Mesenchymal stem cell (in vitro differentiated cells and primary cell): ENCODE results near the gene PPDPF.

ENCODE experiments used
- DNase-seq: peaks from one replicate; pipeline ENCODE4 v3.0.0-alpha.2; 2013
- H2AFZ ChIP-seq: one replicate; pipeline ENCODE4 v1.6.1; 2013; ENCODE audit warnings: low read depth, mild to moderate bottlenecking, control low read depth, inconsistent platforms, low read length, moderate library complexity
- H2AK5ac ChIP-seq: 2 replicates; pipeline ENCODE4 v1.6.1; 2013; ENCODE audit warnings: low read length, moderate library complexity, mild to moderate bottlenecking, inconsistent platforms; ENCODE audit not compliant: severe bottlenecking
- H2BK120ac ChIP-seq: one replicate; pipeline ENCODE4 v1.6.1; 2013; ENCODE audit warnings: low read depth, mild to moderate bottlenecking, inconsistent platforms, low read length, moderate library complexity
- H2BK12ac ChIP-seq, 2 experiments: one replicate each; pipeline ENCODE4 v1.6.1; 2013; ENCODE audit warnings: inconsistent platforms in 2 of 2, low read length in 2 of 2, mild to moderate bottlenecking in 2 of 2, moderate library complexity in 2 of 2, control low read depth in 1 of 2
- H2BK15ac ChIP-seq: one replicate; pipeline ENCODE4 v1.6.1; 2013; ENCODE audit warnings: mild to moderate bottlenecking, low read depth, inconsistent platforms; ENCODE audit not compliant: poor library complexity, severe bottlenecking
- H2BK5ac ChIP-seq: 2 replicates; pipeline ENCODE4 v1.6.1; 2013; ENCODE audit warnings: low read depth, mild to moderate bottlenecking, low read length, control low read depth, inconsistent platforms; ENCODE audit not compliant: poor library complexity, severe bottlenecking
- H3K14ac ChIP-seq, 2 experiments: one replicate each; pipeline ENCODE4 v1.6.1; 2013; ENCODE audit warnings: inconsistent platforms in 2 of 2, low read length in 2 of 2, control low read depth in 1 of 2, mild to moderate bottlenecking in 1 of 2, moderate library complexity in 1 of 2
- H3K18ac ChIP-seq, 2 experiments: one replicate each; pipeline ENCODE4 v1.6.1; 2013; ENCODE audit warnings: inconsistent platforms in 2 of 2, low read length in 2 of 2, control low read depth in 1 of 2, low read depth in 1 of 2, mild to moderate bottlenecking in 1 of 2
- H3K23ac ChIP-seq, 2 experiments: one replicate each; pipeline ENCODE4 v1.6.1; 2013; ENCODE audit warnings: inconsistent platforms in 2 of 2, low read length in 2 of 2, mild to moderate bottlenecking in 2 of 2, moderate library complexity in 2 of 2, control low read depth in 1 of 2
- H3K27ac ChIP-seq: 2 replicates; pipeline ENCODE4 v1.5.1; 2013; ENCODE audit warnings: mild to moderate bottlenecking, moderate library complexity, low read length, control low read depth, inconsistent platforms; ENCODE audit not compliant: poor library complexity, severe bottlenecking
- H3K27me3 ChIP-seq, 2 experiments: 2 replicates each; pipeline versions ENCODE4 v1.6.1 to v1.7.0; 2013; ENCODE audit warnings: low read length in 2 of 2, mild to moderate bottlenecking in 2 of 2, moderate library complexity in 2 of 2, control low read depth in 1 of 2, inconsistent platforms in 1 of 2; ENCODE audit not compliant: control insufficient read depth in 1 of 2, insufficient read depth in 1 of 2
- H3K36me3 ChIP-seq, 2 experiments: 2 replicates each; pipeline versions ENCODE4 v1.6.1 to v1.7.0; 2013; ENCODE audit warnings: low read length in 2 of 2, control low read depth in 1 of 2, inconsistent platforms in 1 of 2, low read depth in 1 of 2, mild to moderate bottlenecking in 1 of 2; ENCODE audit not compliant: insufficient read depth in 2 of 2, control insufficient read depth in 1 of 2
- H3K4ac ChIP-seq, 2 experiments: one replicate each; pipeline ENCODE4 v1.6.1; 2013; ENCODE audit warnings: inconsistent platforms in 2 of 2, low read length in 2 of 2, mild to moderate bottlenecking in 2 of 2, moderate library complexity in 2 of 2, control low read depth in 1 of 2, low read depth in 1 of 2
- H3K4me1 ChIP-seq: 2 replicates; pipeline ENCODE4 v1.6.1; 2013; ENCODE audit warnings: low read depth, low read length, control low read depth; ENCODE audit not compliant: control insufficient read depth, insufficient read depth
- H3K4me2 ChIP-seq: 2 replicates; pipeline ENCODE4 v1.6.1; 2013; ENCODE audit warnings: low read length, mild to moderate bottlenecking, inconsistent platforms; ENCODE audit not compliant: poor library complexity, severe bottlenecking
- H3K4me3 ChIP-seq, 2 experiments: 2 replicates each; pipeline versions ENCODE4 v1.5.1 to v1.7.0; 2013; ENCODE audit warnings: low read length in 2 of 2, mild to moderate bottlenecking in 2 of 2, control low read depth in 1 of 2, low read depth in 1 of 2; ENCODE audit not compliant: insufficient read depth in 1 of 2
- H3K79me1 ChIP-seq: replicated peaks from 2 replicates; pipeline ENCODE4 v1.6.1; 2013; ENCODE audit warnings: mild to moderate bottlenecking, control low read depth, low read length, inconsistent platforms; ENCODE audit not compliant: poor library complexity, severe bottlenecking
- H3K9ac ChIP-seq: 2 replicates; pipeline ENCODE4 v1.7.0; 2013; ENCODE audit warnings: mild to moderate bottlenecking, low read length, moderate library complexity
- H3K9me3 ChIP-seq: 2 replicates; pipeline ENCODE4 v1.7.0; 2013; ENCODE audit warnings: mild to moderate bottlenecking, low read length; ENCODE audit not compliant: control insufficient read depth
- H4K8ac ChIP-seq: one replicate; pipeline ENCODE4 v1.6.1; 2013; ENCODE audit warnings: inconsistent platforms, mild to moderate bottlenecking, low read length, moderate library complexity
- H4K91ac ChIP-seq: one replicate; pipeline ENCODE4 v1.6.1; 2013; ENCODE audit warnings: mild to moderate bottlenecking, low read length, inconsistent platforms
- WGBS: methylation state at CpG from one replicate; pipeline ENCODE4 v1.1.7; 2013; ENCODE audit warnings: mixed read lengths; 5-methylcytosine and 5-hydroxymethylcytosine counted together

PPDPF gene

GRCh38 chr20:63518351-63518861, 2.2 kb upstream of the PPDPF start:
- Histone ChIP-seq H2BK12ac (no peak overlapping the region), H3K4me1 (peaks cover 30% of the 10 kb centered on the region), H3K4me2 (no peak overlapping the region), H3K4ac (no peak overlapping the region), H3K18ac (no peak overlapping the region), H3K9me3 (no peaks in the 10 kb centered on the region), H3K27ac (no peak overlapping the region), H4K91ac (no peak overlapping the region), H3K36me3 (peaks cover 14 to 23% of the 10 kb centered on the region in 2 experiments), H3K79me1 (peaks cover 20% of the 10 kb centered on the region), H3K4me3 (no peak overlapping the region), H4K8ac (no peak overlapping the region), H3K9ac (no peak overlapping the region), H3K23ac (no peak overlapping the region), H2BK15ac (no peak overlapping the region), H3K27me3 (peaks cover 2 to 35% of the 10 kb centered on the region in 2 experiments), H2BK120ac (no peak overlapping the region), H3K14ac (no peak overlapping the region), H2AFZ (no peak overlapping the region), H2AK5ac (no peak overlapping the region), H2BK5ac (no peak overlapping the region)
- 77% methylated on average over 19 of the region's 20 CpGs for WGBS
- DNase-seq = no peak

- peaks cover 30% of the 10 kb centered on the region for H3K4me1 ChIP-seq
- peak overlapping the region in 1 of 2 experiments; percentile 82 for H3K14ac ChIP-seq
- H3K36me3 ChIP-seq = peaks cover 19 to 29% of the 10 kb centered on the region in 2 experiments
- H2AK5ac ChIP-seq = no peak overlapping the region
- peak overlapping the region; percentile 79 for H3K4me2 ChIP-seq
- H4K91ac ChIP-seq = no peak overlapping the region
- H2BK15ac ChIP-seq = no peak overlapping the region
- H4K8ac ChIP-seq = no peak overlapping the region
- peak overlapping the region; percentile 61 for H2AFZ ChIP-seq
- peak overlapping the region in 1 of 2 experiments; percentile 74 for H3K18ac ChIP-seq
- 80% methylated on average over 27 of the region's 32 CpGs for WGBS
- no peak for DNase-seq
- H3K23ac ChIP-seq = no peak overlapping the region
- peak overlapping the region; percentile 91 for H3K9ac ChIP-seq
- H3K4me3 ChIP-seq = peak overlapping the region; percentile 90 to 94
- peak overlapping the region in 1 of 2 experiments; percentile 53 for H3K4ac ChIP-seq
- no peaks in the 10 kb centered on the region for H3K9me3 ChIP-seq
- H2BK12ac ChIP-seq = peak overlapping the region in 1 of 2 experiments; percentile 48
- H3K27me3 ChIP-seq = peaks cover 0 to 31% of the 10 kb centered on the region in 2 experiments
- peaks cover 23% of the 10 kb centered on the region for H3K79me1 ChIP-seq
- H2BK5ac ChIP-seq = no peak overlapping the region
- H3K27ac ChIP-seq = no peak overlapping the region
- H2BK120ac ChIP-seq = no peak overlapping the region
These were observed 1.5 kb upstream of the PPDPF start for GRCh38 chr20:63518946-63519667.

DNA sequence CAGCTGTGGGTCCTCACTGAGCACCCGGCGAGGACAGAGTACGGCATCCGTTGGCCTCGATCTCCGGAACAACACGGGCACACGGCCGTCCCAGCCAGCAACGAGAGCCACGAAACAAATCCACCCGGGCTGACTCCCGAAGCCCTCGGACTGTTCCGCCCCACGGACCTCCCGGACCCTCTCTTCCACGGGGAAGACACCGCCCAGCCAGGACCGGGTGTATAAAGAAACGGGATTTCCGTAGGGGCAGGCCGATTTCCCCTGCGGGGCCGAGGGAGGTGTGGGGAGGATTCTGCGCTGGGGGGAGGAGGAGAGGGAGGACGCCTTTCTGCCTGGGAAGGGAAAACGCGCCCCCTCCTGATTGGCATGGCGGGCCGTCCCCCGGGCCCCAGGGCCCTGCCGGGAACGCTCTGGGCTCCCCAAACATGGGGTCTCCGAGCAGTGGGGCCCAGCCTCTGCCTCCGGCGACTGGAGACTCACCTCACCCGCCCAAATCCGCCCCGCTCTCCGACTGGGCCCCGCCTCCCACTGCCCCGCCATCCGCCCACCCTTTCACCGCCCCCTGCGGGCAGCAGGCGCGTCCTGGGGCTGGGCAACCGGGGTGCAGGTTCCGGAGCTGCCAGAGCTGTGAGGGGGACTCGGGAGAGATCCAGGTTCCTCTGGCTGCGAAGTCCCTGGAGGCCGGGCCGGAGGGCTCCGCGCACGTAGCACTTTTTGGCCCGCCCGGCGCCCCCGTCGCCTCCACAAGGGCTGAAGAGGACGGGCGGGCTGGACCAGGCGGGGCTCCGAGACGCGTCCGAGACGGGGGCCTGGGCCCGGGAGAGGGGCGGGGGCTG, 679 bp upstream of the PPDPF start:
- Histone ChIP-seq H3K4ac (peak overlapping the region in 1 of 2 experiments; percentile 53), H3K23ac (no peak overlapping the region), H3K4me2 (peak overlapping the region; percentile 79), H3K36me3 (peaks cover 19 to 33% of the 10 kb centered on the region in 2 experiments), H3K27me3 (peaks cover 0 to 31% of the 10 kb centered on the region in 2 experiments), H3K14ac (peak overlapping the region in 1 of 2 experiments; percentile 82), H4K8ac (peak overlapping the region; percentile 69), H3K4me1 (peaks cover 30% of the 10 kb centered on the region), H2AFZ (peak overlapping the region; percentile 61), H4K91ac (peak overlapping the region; percentile 28), H2AK5ac (no peak overlapping the region), H2BK5ac (peak overlapping the region; percentile 26), H2BK12ac (peak overlapping the region in 1 of 2 experiments; percentile 64), H3K9ac (peak overlapping the region; percentile 91), H3K9me3 (no peaks in the 10 kb centered on the region), H3K27ac (no peak overlapping the region), H2BK120ac (peak overlapping the region; percentile 62), H2BK15ac (peak overlapping the region; percentile 85), H3K79me1 (peaks cover 23% of the 10 kb centered on the region), H3K18ac (peak overlapping the region; percentile 74 to 89), H3K4me3 (peak overlapping the region; percentile 90 to 94)
- 10% methylated on average over 65 of the region's 72 CpGs for WGBS
- DNase-seq = peak; percentile 66
